Stimulated activated CD8-positive, alpha-beta memory T cell treated with anti-CD3 and anti-CD28 coated beads, Interleukin-7, amount 100 ng/mL, for 1 hour (primary cell): Measurements from ENCODE around the gene PARP4.
"Not testable (repeated sequence)": the region's sequence is repeated elsewhere in the genome, so short reads cannot be mapped to it uniquely, and the experiment has no call there.

Source experiments
- DNase-seq, 2 donors: peaks; one replicate each; pipeline ENCODE4 v3.0.0-alpha.2; 2020; ENCODE audit warnings: low read depth in 2 of 2

Gene PARP4

DNA sequence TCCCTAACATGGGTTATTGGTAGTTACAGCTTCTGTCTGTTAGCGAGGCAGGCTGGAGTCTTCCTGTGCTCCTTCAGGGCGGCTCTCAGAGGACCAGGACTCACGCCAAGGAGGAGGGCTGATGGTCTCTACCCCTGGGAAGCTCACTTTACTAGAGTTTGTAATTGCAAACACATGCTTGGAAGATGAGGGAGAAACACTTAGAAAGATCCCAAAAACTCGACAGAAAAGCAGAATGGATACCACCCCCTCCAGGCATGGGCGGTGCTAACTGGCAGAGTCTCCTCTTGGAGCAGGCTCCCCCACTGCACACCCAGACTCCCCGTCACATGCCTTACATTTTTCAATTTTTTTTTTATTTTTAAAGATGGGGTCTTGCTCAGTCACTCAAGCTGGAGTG is 62.0 kb downstream of the PARP4 start:
- no peak for DNase-seq

DNA sequence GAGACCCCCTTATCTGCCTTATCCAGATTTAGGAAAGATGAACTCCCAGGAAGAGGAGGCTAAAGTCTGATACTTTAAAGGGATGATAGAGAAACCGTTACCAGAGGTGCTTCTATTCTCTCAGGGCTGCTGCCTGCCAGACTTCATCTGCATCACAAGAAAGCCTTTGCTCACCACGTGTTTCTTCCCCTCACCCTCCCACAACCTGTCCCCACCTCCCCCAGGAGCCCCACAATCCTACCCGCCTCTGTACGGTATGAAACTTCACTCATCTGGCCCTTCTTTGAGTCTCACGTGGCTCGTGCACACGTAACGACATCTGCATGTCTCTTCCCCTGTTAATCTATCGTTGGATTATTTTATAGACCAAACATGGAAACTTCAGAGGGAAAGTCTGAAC is 67.7 kb downstream of the PARP4 start:
- not testable (repeated sequence) for DNase-seq

GRCh38 chr13:24443366-24443765 is 69.2 kb downstream of the PARP4 start:
- no peak for DNase-seq

GRCh38 chr13:24426045-24426444 is 86.5 kb downstream of the PARP4 start:
- not testable (repeated sequence) for DNase-seq

DNA sequence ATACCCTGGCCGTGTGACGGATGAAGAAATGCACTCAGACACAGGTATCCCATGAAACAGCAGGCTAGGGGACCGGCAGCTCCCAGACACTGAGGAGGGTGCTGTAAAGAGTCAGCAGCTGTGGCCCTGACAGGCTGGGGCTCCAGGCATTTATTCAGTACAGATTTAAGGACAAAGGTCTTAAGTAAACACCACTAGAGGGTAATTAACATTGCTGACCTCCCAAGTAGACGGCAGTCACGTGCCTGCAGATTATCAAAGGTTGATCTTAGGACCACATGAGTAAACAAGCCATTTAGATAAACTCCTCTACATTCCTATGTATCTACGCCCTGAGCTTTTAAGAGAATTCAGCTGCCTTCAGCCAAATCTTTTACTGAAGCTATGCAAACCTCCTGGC is 92.9 kb downstream of the PARP4 start:
- DNase-seq: not testable (repeated sequence)

DNA sequence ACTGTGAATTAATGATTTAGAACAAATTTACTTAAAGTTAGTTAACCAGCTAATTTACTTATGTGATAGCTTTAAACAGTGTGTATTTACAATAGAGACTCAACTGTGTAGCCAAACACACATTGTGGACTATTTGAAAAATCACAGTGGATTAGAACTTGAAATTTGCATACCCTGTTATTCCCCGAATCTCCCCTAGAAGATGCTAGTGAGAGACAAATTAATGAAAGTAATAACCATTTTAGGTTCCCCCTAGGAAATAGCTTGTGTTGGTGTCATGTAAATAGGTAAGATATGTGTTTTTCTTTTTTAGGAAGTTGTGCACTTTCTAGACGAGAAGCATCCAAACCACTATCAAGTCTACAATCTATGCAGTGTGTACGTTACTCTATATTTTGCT is 104.7 kb downstream of the PARP4 start:
- DNase-seq: no peak

DNA sequence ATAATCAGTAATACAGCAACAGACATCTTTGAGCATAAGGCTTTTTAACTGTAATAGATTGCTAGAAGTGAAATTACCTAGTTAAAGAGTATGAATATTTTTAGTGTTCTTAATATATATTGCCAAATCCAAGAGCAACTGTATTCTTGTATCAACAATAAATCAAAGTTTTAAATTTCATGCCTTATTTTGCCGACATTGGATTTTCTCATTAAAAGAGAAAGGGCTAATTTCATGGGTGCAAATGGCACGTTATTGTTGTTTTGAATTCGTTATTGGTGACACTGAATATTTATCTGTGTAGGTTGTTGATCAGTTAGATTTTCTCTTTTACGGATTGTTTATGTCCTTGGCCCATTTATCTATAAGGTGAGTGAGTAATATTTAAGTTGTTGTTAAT is 106.1 kb downstream of the PARP4 start:
- DNase-seq: no peak

GRCh38 chr13:24396821-24397220 is 115.8 kb downstream of the PARP4 start:
- DNase-seq: no peak

DNA sequence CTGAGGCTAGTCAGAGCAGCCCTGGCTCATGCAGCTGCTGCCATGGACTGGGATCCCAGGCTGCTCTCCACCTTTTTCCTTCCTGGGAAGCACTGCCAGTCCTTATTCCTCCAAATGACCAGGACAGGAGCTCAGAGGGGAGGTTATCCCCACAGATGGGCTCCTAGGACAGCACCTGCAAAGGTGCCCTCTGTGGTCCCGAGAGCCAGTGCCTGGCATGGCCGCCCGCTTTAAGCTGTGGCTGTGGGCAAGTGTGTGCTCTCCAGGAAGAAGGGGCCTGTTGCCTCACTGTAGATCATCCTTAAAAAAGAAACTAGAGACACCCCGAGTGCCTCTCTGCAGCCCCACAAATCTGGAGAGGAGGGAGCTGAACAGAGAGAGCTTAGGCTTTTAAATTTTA is 119.6 kb downstream of the PARP4 start:
- no peak for DNase-seq

DNA sequence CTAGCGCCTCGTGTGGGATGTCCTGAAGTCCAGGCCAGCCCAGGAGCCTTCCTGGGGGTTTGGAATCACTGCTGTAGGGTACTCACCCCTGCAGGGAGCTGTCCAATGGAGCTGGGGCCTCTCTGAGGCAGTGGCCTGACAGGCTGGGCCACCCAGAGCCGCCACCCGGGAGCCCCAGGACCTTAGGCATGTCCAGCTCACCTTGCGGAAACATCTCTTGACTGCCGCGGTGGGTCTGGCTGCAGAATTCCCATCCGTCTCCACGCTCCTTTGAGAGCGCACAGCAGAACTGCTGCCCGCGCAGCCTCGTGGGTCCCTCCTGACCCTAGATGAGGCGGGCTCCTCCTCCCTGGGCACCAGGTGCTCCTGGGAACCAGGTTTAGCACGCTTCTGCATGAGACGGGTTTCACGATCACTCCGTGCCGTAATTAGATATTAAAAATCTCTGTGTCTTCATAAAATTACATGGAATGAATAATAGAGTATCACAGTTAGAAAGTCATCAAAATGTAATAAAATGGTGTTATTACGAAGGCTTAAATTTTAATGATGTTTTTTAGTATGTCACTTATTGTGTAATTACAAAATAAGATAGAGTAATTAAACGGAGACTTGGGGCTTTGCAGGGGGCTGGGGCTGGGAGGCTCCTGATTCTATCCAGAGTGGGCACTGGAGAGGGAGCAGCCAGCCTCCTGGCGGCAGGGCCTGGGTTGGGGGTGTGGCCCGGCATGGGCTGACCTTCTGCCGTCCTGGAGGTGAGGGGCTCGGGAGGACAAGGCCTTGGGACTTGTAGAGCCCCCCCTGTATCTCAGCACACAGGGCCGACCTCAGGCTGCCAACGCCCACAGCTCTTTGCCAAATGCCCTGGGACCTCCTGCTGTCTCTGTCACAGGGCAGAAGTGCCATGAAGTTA is 120.6 kb downstream of the PARP4 start:
- DNase-seq: not testable (repeated sequence)

- not testable (repeated sequence) for DNase-seq
Observed at GRCh38 chr13:24390795-24391194, 121.8 kb downstream of the PARP4 start.

GRCh38 chr13:24389506-24389905 is 123.1 kb downstream of the PARP4 start:
- no peak for DNase-seq

- DNase-seq: not testable (repeated sequence)
Observed at GRCh38 chr13:24388743-24389142, 123.8 kb downstream of the PARP4 start.

DNA sequence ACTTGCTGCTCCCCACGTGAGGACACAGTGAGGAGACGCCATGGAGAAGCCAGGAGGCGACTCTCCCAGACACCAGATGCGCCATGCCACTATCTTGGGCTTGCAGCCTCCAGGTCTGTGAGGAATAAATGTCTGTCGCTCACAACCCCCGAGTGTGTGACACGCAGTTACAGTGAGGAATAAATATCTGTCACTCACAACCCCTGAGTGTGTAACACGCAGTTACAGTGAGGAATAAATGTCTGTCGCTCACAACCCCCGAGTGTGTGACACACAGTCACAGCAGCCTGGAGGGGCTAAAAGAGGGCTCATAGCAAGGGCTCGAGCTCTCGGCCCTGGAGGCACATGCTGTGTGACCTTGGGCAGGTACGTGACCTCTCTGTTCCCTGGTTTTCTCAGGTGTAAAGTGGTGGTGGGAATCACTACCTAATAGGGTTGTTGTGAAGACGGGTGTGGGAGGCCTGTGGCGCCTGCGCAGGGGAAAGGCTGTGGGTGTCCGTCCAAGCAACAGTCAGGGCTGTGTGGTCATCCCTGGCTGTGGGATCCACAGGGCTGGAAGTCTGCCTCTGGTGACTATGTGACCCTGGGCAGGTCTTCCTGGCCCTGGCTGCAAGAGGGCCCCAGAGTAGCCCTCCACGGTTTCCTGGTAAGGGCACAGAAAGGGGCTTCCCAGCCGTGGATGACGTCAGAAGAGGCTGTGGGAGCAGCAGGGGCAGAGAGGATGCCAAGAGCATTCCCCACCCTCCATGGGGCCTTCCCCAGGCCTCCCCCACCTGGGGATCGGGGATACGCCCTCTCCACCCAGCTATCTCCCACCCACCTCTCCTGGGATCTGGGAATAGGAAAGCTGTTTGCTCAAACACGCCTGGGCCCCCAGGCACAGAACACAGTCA is 125.5 kb downstream of the PARP4 start:
- no peak for DNase-seq

DNA sequence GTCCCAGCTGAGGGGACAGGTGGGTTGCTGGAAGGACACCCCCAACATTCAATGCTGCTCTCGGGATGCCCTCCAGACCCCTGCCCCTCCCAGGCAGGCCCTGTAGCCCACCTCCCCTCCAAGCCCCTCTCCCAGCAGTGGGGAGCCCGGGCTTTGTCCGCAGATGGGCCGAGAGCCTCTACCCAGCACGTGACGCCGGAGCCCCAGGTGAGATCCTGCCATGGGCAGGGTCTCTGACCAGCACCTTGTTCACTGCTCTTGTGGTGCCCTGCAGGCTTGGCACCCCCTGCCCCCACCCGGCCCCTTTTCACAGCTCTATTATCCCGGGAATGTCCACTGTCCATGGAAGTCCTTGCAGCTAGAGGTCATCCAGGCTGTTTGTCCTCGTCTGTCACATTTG is 126.7 kb downstream of the PARP4 start:
- DNase-seq: no peak

DNA sequence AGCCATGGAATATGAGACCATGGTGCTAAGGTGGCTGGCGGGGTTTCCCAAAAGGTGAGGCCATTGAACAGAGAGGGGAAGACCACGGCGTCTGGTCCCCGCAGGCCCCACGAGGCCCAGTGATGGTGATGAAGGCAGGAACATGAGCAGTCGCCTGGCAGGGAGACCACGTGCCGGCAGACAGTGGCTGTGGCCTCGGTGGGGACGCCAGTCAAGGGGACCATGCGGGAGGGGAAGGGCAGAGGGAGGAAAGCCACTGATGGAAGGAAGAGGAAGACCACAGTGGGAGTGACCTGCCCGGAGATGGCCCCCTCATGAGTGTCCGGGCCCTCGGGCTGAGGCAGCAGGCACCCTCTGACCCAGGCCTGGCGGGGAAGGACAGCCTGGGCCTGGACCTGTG is 127.6 kb downstream of the PARP4 start:
- not testable (repeated sequence) for DNase-seq

DNA sequence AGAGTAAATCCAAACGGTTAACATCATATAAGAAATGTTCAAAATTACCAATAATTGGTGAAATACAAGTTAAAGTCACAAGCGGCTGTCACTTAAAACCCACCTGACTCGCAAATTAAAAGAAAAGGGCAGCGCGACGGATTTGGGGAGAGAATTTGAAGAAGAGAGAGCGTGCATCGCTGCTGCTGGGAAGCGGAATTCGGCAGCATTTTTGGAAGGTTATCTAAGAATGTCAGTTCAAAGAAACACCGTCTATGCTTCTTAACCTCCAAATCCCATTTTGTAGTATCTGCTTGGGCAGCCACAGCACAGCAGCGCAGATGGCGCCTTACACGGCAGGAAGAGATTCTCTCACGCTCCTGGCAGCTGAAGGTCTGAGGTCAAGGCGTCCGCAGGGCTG is 128.5 kb downstream of the PARP4 start:
- DNase-seq: not testable (repeated sequence)

GRCh38 chr13:24381541-24382265 is 130.9 kb downstream of the PARP4 start:
- DNase-seq: no peak

DNA sequence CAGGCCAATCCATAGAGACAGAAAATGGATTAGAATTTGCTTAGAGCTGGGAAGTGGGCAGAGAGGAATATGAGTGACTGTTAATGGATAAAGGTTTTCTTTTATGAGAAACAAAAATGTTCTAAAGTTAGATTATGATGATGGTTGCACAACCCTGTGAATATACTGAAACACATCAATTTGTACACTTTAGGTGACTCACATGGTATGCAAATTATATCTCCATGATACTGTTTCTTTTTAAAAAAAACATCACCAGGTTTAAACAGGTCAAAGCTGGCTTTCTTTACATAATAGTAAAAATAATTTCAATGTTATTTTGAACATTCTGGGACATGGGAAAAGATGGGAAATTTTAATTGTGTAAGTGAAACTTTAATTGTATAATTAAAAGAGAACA is 131.7 kb downstream of the PARP4 start:
- DNase-seq: not testable (repeated sequence)

DNA sequence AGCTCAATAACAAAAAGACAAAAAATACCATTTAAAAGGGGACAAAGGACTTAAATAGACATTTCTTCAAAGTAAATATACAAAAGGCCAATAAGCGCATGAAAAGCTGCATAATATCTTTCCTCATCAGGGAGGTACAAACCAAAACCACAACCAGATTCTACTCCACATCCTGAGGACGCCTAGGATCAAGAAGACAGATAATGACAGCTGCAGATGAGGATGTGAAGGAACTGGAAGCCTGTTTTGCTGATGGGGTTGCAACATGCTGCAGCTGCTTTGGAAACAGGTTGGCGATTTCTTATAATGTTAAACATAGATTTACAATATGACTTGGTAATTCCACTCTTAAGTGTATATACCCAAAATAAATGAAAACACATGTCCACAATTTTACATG is 132.4 kb downstream of the PARP4 start:
- not testable (repeated sequence) for DNase-seq

DNA sequence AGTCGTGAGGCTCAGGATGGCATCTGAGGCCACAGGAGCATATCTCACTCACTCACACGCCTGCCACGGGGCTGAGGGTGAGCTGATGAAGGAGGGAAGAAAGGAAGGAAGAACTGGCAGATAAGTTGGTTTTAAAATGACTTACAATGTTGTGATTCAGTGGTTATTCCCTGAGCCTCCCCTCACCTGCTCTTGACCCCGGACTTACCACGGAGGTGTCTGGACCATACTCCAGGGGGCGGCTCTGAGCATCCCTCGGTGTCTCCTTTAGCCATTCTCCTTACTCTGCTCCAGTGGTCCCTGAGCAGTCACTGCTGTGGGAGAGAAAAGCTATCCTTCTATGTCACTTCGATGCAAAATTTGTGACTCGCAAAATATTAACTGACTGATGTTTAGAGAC is 141.3 kb downstream of the PARP4 start:
- DNase-seq: not testable (repeated sequence)
